HL-60 (cell line): ENCODE results near the gene DRD4.

Experiments
- DNase-seq, 2 experiments: peaks; one replicate each; pipeline ENCODE4 v3.0.0-alpha.2; 2010 to 2020; ENCODE audit warnings: low read depth in 1 of 2, low spot score in 1 of 2
- H3K27ac ChIP-seq: fragments of 250-450 bp; sonication (Bioruptor Pico); replicated peaks from 2 replicates; pipeline ENCODE4 v1.5.1; 2020; ENCODE audit warnings: mild to moderate bottlenecking, moderate library complexity
- H3K27me3 ChIP-seq: fragments of 250-450 bp; sonication (Bioruptor Pico); 2 replicates; pipeline ENCODE4 v1.5.1; 2021; ENCODE audit warnings: mild to moderate bottlenecking, moderate library complexity; ENCODE audit not compliant: insufficient read depth, poor library complexity, severe bottlenecking
- H3K4me3 ChIP-seq: replicated peaks from 2 replicates; pipeline ENCODE4 v1.5.1; 2011; ENCODE audit warnings: mild to moderate bottlenecking, control low read depth, low read length; ENCODE audit not compliant: insufficient read depth
- CTCF ChIP-seq: IDR thresholded peaks from one replicate; pipeline ENCODE4 v1.5.1; 2011; ENCODE audit warnings: low read length, control low read depth, inconsistent platforms; ENCODE audit not compliant: insufficient read depth
- GABPA ChIP-seq: IDR thresholded peaks from 2 replicates; pipeline ENCODE4 v1.6.1; 2012; ENCODE audit warnings: low read depth
- POLR2AphosphoS5 ChIP-seq: IDR thresholded peaks from 2 replicates; pipeline ENCODE4 v1.6.1; 2012; ENCODE audit warnings: low read depth
- SPI1 ChIP-seq: IDR thresholded peaks from 2 replicates; pipeline ENCODE4 v1.6.1; 2012; ENCODE audit warnings: low read depth, mild to moderate bottlenecking, borderline replicate concordance
- TF ChIP-seq, protein P1 (sequence below): IDR thresholded peaks from 2 replicates; pipeline ENCODE4 v1.6.1; 2012; ENCODE audit warnings: low read depth; ENCODE audit not compliant: insufficient replicate concordance

The DRD4 gene

DNA sequence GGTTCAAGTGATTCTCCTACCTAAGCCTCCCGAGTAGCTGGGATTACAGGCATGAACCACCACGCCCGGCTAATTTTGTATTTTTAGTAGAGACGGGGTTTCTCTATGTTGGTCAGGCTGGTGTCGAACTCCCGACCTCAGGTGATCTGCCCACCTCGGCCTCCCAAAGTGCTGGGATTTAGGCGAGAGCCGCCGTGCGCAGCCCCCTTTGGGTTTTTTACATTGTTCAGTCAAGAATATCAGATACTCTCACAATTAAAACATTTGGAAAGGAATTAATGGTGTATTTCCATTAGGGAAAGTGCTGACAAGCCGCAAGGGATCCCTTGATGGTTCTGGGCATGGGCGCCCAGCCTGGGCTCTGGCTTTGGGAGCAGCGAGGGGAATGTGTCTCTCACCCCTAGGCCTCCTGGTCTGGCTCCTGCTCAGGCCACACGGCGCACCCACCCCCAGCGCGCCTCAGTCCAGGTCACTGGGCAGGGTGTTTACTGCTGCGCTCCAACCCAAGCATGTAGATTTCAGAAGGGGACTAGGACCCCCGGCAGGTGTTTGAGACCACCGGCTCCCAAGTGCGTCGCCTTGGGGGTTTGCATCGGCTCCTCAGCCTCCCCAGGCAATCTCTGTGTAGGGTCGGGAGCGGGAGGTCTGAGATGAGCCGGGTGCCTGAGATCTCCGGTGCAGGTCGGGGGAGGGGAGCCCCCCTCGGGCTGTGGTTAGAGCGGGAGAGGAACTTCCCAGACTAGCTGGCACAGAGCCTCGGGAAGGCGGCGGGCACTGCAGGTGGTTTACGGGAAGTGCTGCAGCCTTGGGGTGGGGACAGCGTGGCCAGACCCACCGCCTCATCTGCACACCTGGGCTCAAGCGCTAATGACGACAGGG, 20.5 kb upstream of the DRD4 start:
- Histone ChIP-seq H3K4me3 (peak overlapping the region; percentile 69), H3K27ac (peak overlapping the region; percentile 89), H3K27me3 (no peaks in the 10 kb centered on the region)
- peak; percentile 63; the same call in 1 of the 2 replicates for TF ChIP-seq SPI1
- TF ChIP-seq CTCF = no peak
- peak; percentile 45; the same call in 1 of the 2 replicates for TF ChIP-seq POLR2AphosphoS5
- peak in 1 of 2 experiments; percentile 60 for DNase-seq

- Histone ChIP-seq H3K27ac (no peak overlapping the region), H3K4me3 (no peak overlapping the region), H3K27me3 (no peaks in the 10 kb centered on the region)
- TF ChIP-seq GABPA = no peak
- TF ChIP-seq POLR2AphosphoS5 = no peak
- TF ChIP-seq, protein P1, sequence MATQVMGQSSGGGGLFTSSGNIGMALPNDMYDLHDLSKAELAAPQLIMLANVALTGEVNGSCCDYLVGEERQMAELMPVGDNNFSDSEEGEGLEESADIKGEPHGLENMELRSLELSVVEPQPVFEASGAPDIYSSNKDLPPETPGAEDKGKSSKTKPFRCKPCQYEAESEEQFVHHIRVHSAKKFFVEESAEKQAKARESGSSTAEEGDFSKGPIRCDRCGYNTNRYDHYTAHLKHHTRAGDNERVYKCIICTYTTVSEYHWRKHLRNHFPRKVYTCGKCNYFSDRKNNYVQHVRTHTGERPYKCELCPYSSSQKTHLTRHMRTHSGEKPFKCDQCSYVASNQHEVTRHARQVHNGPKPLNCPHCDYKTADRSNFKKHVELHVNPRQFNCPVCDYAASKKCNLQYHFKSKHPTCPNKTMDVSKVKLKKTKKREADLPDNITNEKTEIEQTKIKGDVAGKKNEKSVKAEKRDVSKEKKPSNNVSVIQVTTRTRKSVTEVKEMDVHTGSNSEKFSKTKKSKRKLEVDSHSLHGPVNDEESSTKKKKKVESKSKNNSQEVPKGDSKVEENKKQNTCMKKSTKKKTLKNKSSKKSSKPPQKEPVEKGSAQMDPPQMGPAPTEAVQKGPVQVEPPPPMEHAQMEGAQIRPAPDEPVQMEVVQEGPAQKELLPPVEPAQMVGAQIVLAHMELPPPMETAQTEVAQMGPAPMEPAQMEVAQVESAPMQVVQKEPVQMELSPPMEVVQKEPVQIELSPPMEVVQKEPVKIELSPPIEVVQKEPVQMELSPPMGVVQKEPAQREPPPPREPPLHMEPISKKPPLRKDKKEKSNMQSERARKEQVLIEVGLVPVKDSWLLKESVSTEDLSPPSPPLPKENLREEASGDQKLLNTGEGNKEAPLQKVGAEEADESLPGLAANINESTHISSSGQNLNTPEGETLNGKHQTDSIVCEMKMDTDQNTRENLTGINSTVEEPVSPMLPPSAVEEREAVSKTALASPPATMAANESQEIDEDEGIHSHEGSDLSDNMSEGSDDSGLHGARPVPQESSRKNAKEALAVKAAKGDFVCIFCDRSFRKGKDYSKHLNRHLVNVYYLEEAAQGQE = no peak
- TF ChIP-seq SPI1 = no peak
- no peak for TF ChIP-seq CTCF
- no peak for DNase-seq
Measured at GRCh38 chr11:617199-617911, 19.7 kb upstream of the DRD4 start.

GRCh38 chr11:617912-618682, 19.0 kb upstream of the DRD4 start:
- TF ChIP-seq GABPA = no peak
- TF ChIP-seq POLR2AphosphoS5 = no peak
- TF ChIP-seq, protein P1 = no peak
- no peak for TF ChIP-seq CTCF
- no peak for TF ChIP-seq SPI1
- no peak for DNase-seq
- Histone ChIP-seq H3K27ac (no peak overlapping the region), H3K4me3 (no peak overlapping the region), H3K27me3 (no peaks in the 10 kb centered on the region)
